MCF 10A (cell line): ENCODE results near the gene CHST10. TPM values are rescaled to one million over a fixed set of nuclear protein-coding genes. Genes with fewer than 3 reads are reported as not detected.

Source experiments
- BruUV-seq: library from RNA; stranded (reverse); fragments of 400-500 nt; replicated peaks from 2 replicates; lab custom pipeline; 2021; lab: Mats Ljungman, UMichigan
- CTCF ChIA-PET: fragments of 300-600 bp; sonication (Branson Sonifier 250); formaldehyde crosslinking; extraction: SDS; loops from one replicate; lab custom pipeline; 2021; ENCODE audit warnings: antibody characterized with exemption, inconsistent platforms; lab: Yijun Ruan, JAX
- POLR2A ChIA-PET: fragments of 300-600, 350-650 bp; sonication (Branson Sonifier 250); formaldehyde crosslinking; extraction: SDS; loops from one replicate; lab custom pipeline; 2020; ENCODE audit warnings: antibody characterized with exemption, inconsistent platforms; lab: Yijun Ruan, JAX
- DNase-seq: peaks from one replicate; pipeline ENCODE4 v3.0.0-alpha.2; 2018; ENCODE audit not compliant: unreplicated experiment
- H3K27ac Mint-ChIP-seq: one replicate; pipeline ENCODE4 v1.8.0; 2022; ENCODE audit warnings: mild to moderate bottlenecking, low read depth, mixed read lengths; ENCODE audit not compliant: unreplicated experiment
- H3K27me3 Mint-ChIP-seq: one replicate; pipeline ENCODE4 v1.8.0; 2022; ENCODE audit warnings: mixed read lengths; ENCODE audit not compliant: insufficient read depth, unreplicated experiment
- H3K36me3 Mint-ChIP-seq: one replicate; pipeline ENCODE4 v1.8.0; 2022; ENCODE audit warnings: mild to moderate bottlenecking, moderate library complexity, mixed read lengths; ENCODE audit not compliant: insufficient read depth, unreplicated experiment
- H3K4me1 Mint-ChIP-seq: one replicate; pipeline ENCODE4 v1.8.0; 2022; ENCODE audit warnings: mixed read lengths; ENCODE audit not compliant: insufficient read depth, unreplicated experiment
- H3K4me3 Mint-ChIP-seq: one replicate; pipeline ENCODE4 v1.8.0; 2022; ENCODE audit warnings: mild to moderate bottlenecking, moderate library complexity, mixed read lengths; ENCODE audit not compliant: unreplicated experiment
- H3K9me3 Mint-ChIP-seq: one replicate; pipeline ENCODE4 v1.8.0; 2022; ENCODE audit warnings: mixed read lengths; ENCODE audit not compliant: unreplicated experiment
- CTCF ChIP-seq: fragments of 200-600 bp; IDR thresholded peaks from one replicate; pipeline ENCODE4 v1.8.0; 2022; ENCODE audit warnings: antibody characterized with exemption, mild to moderate bottlenecking; ENCODE audit not compliant: unreplicated experiment
- intact Hi-C: fragments of 100-400 bp; cut with micrococcal nuclease; formaldehyde crosslinking; loops from 2 replicates; pipeline ENCODE4 v1.14.1; 2022
- total RNA-seq: library from RNA; stranded (reverse); gene quantifications from 2 replicates; pipeline ENCODE4 v1.2.3, GENCODE V29; 2022

The CHST10 gene
- total RNA-seq, 1 experiment from 2014 or later = 2.3 TPM

DNA sequence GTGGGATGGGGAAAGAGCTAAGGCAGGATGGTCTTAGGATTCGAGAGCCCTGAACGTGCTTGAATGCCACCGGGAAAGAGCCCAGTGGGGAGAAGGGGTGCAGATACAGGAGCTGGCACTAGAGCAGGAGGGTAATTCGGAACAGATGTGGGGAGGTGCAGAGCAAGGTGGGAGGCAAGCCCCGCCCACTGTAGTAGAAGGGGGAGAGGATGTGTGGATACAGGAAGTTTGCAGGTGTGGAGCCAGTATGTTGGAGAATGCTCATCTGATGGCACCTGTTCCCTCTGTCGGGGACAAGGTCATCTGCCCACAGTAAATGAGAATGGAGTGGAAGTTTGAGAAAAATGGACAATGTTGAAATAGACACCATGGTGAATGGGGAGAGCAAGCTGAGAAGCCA is 28.8 kb downstream of the CHST10 start:
- no peak for TF ChIP-seq CTCF
- BruUV-seq = no TSS peak
- H3K27me3 Mint-ChIP-seq = peaks cover 20% of the 10 kb centered on the region
- no peaks in the 10 kb centered on the region for H3K4me1 Mint-ChIP-seq
- POLR2A ChIA-PET = no interaction called here
- DNase-seq = no peak
- intact Hi-C loops = no loop called here
- no peaks in the 10 kb centered on the region for H3K9me3 Mint-ChIP-seq
- H3K4me3 Mint-ChIP-seq = no peak overlapping the region
- CTCF ChIA-PET = interaction anchor here (1.3 to 18.6 kb wide), 3 partner anchors 9 to 125 kb away, joined by 3 to 521 read pairs (median 4); no protein-coding TSS in a partner anchor
- no peaks in the 10 kb centered on the region for H3K36me3 Mint-ChIP-seq
- no peak overlapping the region for H3K27ac Mint-ChIP-seq

DNA sequence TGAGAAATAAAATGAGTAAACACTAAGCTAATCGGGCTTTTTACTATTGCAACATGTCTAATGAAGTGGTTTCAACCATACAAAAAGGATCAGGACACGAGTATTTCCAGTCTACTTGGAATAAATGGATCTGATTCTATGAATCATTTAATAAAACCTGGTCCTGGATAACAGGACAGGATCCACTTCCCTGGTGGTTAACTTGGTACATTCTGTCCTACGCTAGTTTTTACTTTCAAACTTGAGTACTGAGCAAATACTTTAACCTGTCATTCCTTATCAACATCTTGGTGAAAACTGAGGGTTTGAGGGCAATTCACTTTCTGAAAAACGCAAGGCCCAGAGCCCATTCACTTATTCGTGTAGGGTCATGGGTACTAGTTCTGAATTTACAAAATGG is 33.5 kb downstream of the CHST10 start:
- TF ChIP-seq CTCF = no peak
- intact Hi-C loops = no loop called here
- Mint-ChIP-seq H3K27me3 (peaks cover 20% of the 10 kb centered on the region), H3K4me3 (no peak overlapping the region), H3K36me3 (peaks cover 6% of the 10 kb centered on the region), H3K27ac (no peak overlapping the region), H3K9me3 (no peaks in the 10 kb centered on the region), H3K4me1 (peaks cover 8% of the 10 kb centered on the region)
- no peak for DNase-seq
- ChIA-PET POLR2A (interaction anchor here (0.6 kb wide), 1 partner anchor 69 kb away, joined by 4 read pairs; no protein-coding TSS in a partner anchor), CTCF (interaction anchor here (18.6 kb wide), 1 partner anchor 120 kb away, joined by 521 read pairs; no protein-coding TSS in a partner anchor)
- no TSS peak for BruUV-seq

- peaks cover 8% of the 10 kb centered on the region for H3K4me1 Mint-ChIP-seq
- ChIA-PET POLR2A (interaction anchor here (0.6 to 1.2 kb wide), 2 partner anchors 68 to 121 kb away, joined by 4 read pairs; no protein-coding TSS in a partner anchor), CTCF (interaction anchor here (1.0 to 18.6 kb wide), 4 partner anchors 30 to 120 kb away, joined by 3 to 521 read pairs (median 4); no protein-coding TSS in a partner anchor)
- no peak overlapping the region for H3K4me3 Mint-ChIP-seq
- peaks cover 13% of the 10 kb centered on the region for H3K27me3 Mint-ChIP-seq
- no peak for DNase-seq
- no peak for TF ChIP-seq CTCF
- peaks cover 6% of the 10 kb centered on the region for H3K36me3 Mint-ChIP-seq
- no peak overlapping the region for H3K27ac Mint-ChIP-seq
- BruUV-seq = no TSS peak
- no peaks in the 10 kb centered on the region for H3K9me3 Mint-ChIP-seq
- intact Hi-C loops = no loop called here
Measured at GRCh38 chr2:100383306-100383705, 34.2 kb downstream of the CHST10 start.

- peaks cover 8% of the 10 kb centered on the region for H3K4me1 Mint-ChIP-seq
- ChIA-PET CTCF (interaction anchor here (0.6 to 18.6 kb wide), 36 partner anchors 8 to 1786 kb away, joined by 3 to 521 read pairs (median 5); no protein-coding TSS in a partner anchor), POLR2A (interaction anchor here (0.7 to 2.6 kb wide), 7 partner anchors 15 to 245 kb away, joined by 3 to 15 read pairs (median 5); no protein-coding TSS in a partner anchor)
- no TSS peak for BruUV-seq
- intact Hi-C loops = loop anchor here (1.0 kb wide), 2 partner anchors 118 to 822 kb away; no protein-coding TSS in a partner anchor
- H3K27me3 Mint-ChIP-seq = no peaks in the 10 kb centered on the region
- peak; percentile 88 for DNase-seq
- no peaks in the 10 kb centered on the region for H3K9me3 Mint-ChIP-seq
- peaks cover 6% of the 10 kb centered on the region for H3K36me3 Mint-ChIP-seq
- H3K4me3 Mint-ChIP-seq = no peak overlapping the region
- H3K27ac Mint-ChIP-seq = no peak overlapping the region
- TF ChIP-seq CTCF = peak; percentile 86
Measured at GRCh38 chr2:100381240-100381639, 36.2 kb downstream of the CHST10 start.
